ENCODE data around the gene SLC29A1.

SLC29A1 gene

DNA sequence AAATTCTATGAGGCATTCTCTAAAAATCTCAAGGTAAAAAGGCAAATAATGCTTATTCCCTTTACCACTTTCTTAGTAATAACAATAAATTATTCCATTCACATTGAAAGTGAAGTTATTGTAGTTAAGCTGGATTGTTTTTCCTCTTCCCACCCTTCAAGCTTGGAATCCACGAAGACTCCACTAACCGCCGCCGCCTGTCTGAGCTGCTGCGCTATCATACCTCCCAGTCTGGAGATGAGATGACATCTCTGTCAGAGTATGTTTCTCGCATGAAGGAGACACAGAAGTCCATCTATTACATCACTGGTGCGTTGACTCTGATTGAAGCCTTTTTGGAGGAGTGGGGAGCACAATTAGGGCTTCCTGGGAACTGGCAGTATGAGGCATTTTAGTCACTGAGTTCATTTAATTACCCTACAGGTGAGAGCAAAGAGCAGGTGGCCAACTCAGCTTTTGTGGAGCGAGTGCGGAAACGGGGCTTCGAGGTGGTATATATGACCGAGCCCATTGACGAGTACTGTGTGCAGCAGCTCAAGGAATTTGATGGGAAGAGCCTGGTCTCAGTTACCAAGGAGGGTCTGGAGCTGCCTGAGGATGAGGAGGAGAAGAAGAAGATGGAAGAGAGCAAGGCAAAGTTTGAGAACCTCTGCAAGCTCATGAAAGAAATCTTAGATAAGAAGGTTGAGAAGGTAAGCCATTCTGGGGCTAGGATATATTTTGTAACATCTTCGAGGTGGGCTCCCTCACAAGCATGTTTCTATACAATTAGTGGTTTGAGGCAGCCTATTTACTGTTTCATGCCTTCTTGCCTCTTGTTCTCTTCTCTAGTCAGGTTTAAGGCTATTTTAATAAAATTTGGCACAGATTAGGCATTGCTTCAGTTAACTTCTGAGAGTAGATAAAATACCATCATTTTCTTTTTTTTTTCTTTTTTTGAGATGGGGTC is 28.5 kb downstream of the SLC29A1 start:
- Mint-ChIP-seq H3K4me3 (peak overlapping the region; percentile 6 to 61 (median 34)), H3K27ac (no peak overlapping the region), H3K4me1 (peaks cover 51% of the 10 kb centered on the region), H3K36me3 (ENCODE audit: low read depth) (peaks cover 71% of the 10 kb centered on the region), H3K9me3 (no peaks in the 10 kb centered on the region), H3K27me3 (ENCODE audit: low read depth) (peaks cover 4% of the 10 kb centered on the region)
- TF ChIP-seq, protein P1, sequence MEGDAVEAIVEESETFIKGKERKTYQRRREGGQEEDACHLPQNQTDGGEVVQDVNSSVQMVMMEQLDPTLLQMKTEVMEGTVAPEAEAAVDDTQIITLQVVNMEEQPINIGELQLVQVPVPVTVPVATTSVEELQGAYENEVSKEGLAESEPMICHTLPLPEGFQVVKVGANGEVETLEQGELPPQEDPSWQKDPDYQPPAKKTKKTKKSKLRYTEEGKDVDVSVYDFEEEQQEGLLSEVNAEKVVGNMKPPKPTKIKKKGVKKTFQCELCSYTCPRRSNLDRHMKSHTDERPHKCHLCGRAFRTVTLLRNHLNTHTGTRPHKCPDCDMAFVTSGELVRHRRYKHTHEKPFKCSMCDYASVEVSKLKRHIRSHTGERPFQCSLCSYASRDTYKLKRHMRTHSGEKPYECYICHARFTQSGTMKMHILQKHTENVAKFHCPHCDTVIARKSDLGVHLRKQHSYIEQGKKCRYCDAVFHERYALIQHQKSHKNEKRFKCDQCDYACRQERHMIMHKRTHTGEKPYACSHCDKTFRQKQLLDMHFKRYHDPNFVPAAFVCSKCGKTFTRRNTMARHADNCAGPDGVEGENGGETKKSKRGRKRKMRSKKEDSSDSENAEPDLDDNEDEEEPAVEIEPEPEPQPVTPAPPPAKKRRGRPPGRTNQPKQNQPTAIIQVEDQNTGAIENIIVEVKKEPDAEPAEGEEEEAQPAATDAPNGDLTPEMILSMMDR (IDR thresholded peaks at IDR 0.05; ENCODE audit: unreplicated experiment in 3 of 3), result no peak

- no peaks in the 10 kb centered on the region for H3K9me3 Mint-ChIP-seq
- no peaks in the 10 kb centered on the region for H3K27me3 Mint-ChIP-seq (ENCODE audit: low read depth)
- peaks cover 49% of the 10 kb centered on the region for H3K4me1 Mint-ChIP-seq
- H3K27ac Mint-ChIP-seq, result no peak overlapping the region
- H3K36me3 Mint-ChIP-seq (ENCODE audit: low read depth), result peaks cover 64% of the 10 kb centered on the region
- TF ChIP-seq, protein P1 (IDR thresholded peaks at IDR 0.05; ENCODE audit: unreplicated experiment in 3 of 3), result peak; percentile 20 to 39 (median 24)
- peak overlapping the region in 2 of 3 experiments; percentile 40 to 52 for H3K4me3 Mint-ChIP-seq
Observed at GRCh38 chr6:44253307-44254101, 30.1 kb downstream of the SLC29A1 start.

DNA sequence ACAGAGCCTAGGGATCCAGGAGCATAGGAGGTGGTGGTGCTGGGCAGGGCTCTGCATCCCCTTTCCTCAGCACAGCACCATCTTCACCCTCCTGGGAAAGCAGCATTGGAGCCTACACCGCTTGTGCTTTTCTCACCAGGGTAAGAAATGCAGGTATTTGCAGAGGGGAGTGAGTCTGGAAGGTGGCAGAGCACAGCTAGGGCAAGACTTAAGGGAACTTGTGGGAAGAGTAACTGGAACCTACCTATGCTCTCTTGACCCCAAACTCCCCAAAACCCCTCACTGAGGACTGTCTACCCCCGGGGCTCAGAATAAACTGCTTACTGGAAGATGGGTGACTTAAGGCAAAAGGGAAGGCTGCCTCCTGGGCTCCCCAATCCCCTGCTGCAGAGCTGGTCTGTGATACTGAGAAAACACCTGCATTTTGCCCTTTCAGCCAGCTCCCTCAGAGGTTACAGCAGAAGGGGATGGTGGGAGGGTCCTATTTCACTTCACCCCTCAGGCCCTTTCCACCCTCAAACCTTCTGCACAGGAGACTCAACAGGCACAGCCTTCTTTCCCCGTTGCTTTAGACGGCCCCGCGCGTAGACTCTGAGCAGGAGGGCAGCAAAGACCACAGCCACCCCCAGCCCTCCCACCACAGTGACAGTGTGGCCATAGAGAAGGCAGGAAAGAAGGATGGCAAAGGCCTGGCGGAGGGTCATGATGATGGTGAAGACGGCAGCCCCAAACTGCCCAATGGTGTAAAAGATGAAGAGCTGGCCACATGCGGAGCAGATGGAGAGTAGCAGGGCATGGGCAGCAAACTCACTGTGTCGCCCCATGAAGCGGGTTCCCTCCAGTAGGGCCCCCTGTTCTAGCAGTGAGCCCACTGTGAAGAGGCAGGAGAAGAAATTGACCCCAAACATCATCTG is 31.1 kb downstream of the SLC29A1 start:
- Mint-ChIP-seq H3K4me1 (peaks cover 42% of the 10 kb centered on the region), H3K27ac (peak overlapping the region; percentile 19 to 67 (median 58)), H3K4me3 (peak overlapping the region; percentile 85 to 90 (median 88)), H3K36me3 (ENCODE audit: low read depth) (peaks cover 58% of the 10 kb centered on the region), H3K27me3 (ENCODE audit: low read depth) (no peaks in the 10 kb centered on the region), H3K9me3 (no peaks in the 10 kb centered on the region)
- TF ChIP-seq, protein P1 (IDR thresholded peaks at IDR 0.05; ENCODE audit: unreplicated experiment in 3 of 3), result no peak

GRCh38 chr6:44255105-44255808 is 31.9 kb downstream of the SLC29A1 start:
- Mint-ChIP-seq H3K9me3 (no peaks in the 10 kb centered on the region), H3K4me1 (peaks cover 35% of the 10 kb centered on the region), H3K27ac (peak overlapping the region; percentile 19 to 72 (median 58)), H3K27me3 (ENCODE audit: low read depth) (no peaks in the 10 kb centered on the region), H3K36me3 (ENCODE audit: low read depth) (peaks cover 50% of the 10 kb centered on the region), H3K4me3 (peak overlapping the region; percentile 85 to 90 (median 88))
- TF ChIP-seq, protein P1 (IDR thresholded peaks at IDR 0.05; ENCODE audit: unreplicated experiment in 3 of 3), result no peak

Measured in nephron (organoid).